Endodermal cell (in vitro differentiated cells): ENCODE data around the gene MYO5A. TPM values are rescaled to one million over a fixed set of nuclear protein-coding genes. Genes with fewer than 3 reads are reported as not detected.
"Not testable (repeated sequence)": the region's sequence is repeated elsewhere in the genome, so short reads cannot be mapped to it uniquely, and the experiment has no call there.

Source experiments
- DNase-seq: peaks from one replicate; pipeline ENCODE4 v3.0.0-alpha.2; 2017
- H3K27ac ChIP-seq: 2 replicates; pipeline ENCODE4 v1.5.1; 2013; ENCODE audit warnings: mild to moderate bottlenecking, low read depth, low read length, moderate library complexity
- H3K27me3 ChIP-seq: 2 replicates; pipeline ENCODE4 v1.6.1; 2013; ENCODE audit warnings: mild to moderate bottlenecking, low read length, moderate library complexity; ENCODE audit not compliant: insufficient read depth, control insufficient read depth, poor library complexity, severe bottlenecking
- H3K36me3 ChIP-seq: 2 replicates; pipeline ENCODE4 v1.7.0; 2013; ENCODE audit warnings: mild to moderate bottlenecking, low read length, moderate library complexity; ENCODE audit not compliant: control insufficient read depth, insufficient read depth
- H3K4me1 ChIP-seq: one replicate; pipeline ENCODE4 v1.7.0; 2013; ENCODE audit warnings: low read length; ENCODE audit not compliant: control insufficient read depth, insufficient read depth
- H3K4me3 ChIP-seq: 2 replicates; pipeline ENCODE4 v1.5.1; 2013; ENCODE audit warnings: mild to moderate bottlenecking, low read length, moderate library complexity
- H3K9ac ChIP-seq: 2 replicates; pipeline ENCODE4 v1.6.1; 2013; ENCODE audit warnings: mild to moderate bottlenecking, low read length, moderate library complexity; ENCODE audit not compliant: poor library complexity, severe bottlenecking; ENCODE audit errors: extremely low read depth
- H3K9me3 ChIP-seq: 2 replicates; pipeline ENCODE4 v1.6.1; 2013; ENCODE audit warnings: mild to moderate bottlenecking, low read length, moderate library complexity; ENCODE audit not compliant: control insufficient read depth
- H3K27ac Mint-ChIP-seq: 2 replicates; pipeline ENCODE4 v1.8.0; 2020; ENCODE audit warnings: mixed read lengths
- H3K27me3 Mint-ChIP-seq: 2 replicates; pipeline ENCODE4 v1.8.0; 2021; ENCODE audit warnings: mild to moderate bottlenecking, mixed read lengths; ENCODE audit not compliant: insufficient read depth
- H3K36me3 Mint-ChIP-seq: 2 replicates; pipeline ENCODE4 v1.8.0; 2020; ENCODE audit warnings: low read depth, mixed read lengths
- H3K4me1 Mint-ChIP-seq: 2 replicates; pipeline ENCODE4 v1.8.0; 2020; ENCODE audit warnings: mixed read lengths
- H3K4me3 Mint-ChIP-seq: 2 replicates; pipeline ENCODE4 v1.8.0; 2020; ENCODE audit warnings: mild to moderate bottlenecking, moderate library complexity, mixed read lengths
- H3K9me3 Mint-ChIP-seq: 2 replicates; pipeline ENCODE4 v1.8.0; 2020; ENCODE audit warnings: mild to moderate bottlenecking, mixed read lengths
- WGBS, 2 experiments: methylation state at CpG; one replicate each; pipeline versions ENCODE4 v1.1.5 to v1.1.7; 2013; ENCODE audit warnings: missing lambda C conversion rate in 2 of 2, mixed read lengths in 1 of 2; ENCODE audit not compliant: insufficient coverage in 1 of 2, insufficient read length in 1 of 2; 5-methylcytosine and 5-hydroxymethylcytosine counted together
- total RNA-seq, 2 donors: library from RNA; stranded (reverse); fragmentation: NEBNext Ultra II Directional in 1 of 2; extraction: Animal tissue kit (Norgen Biotek cat#: 25700) in 1 of 2; gene quantifications; 2 replicates in 1 of 2; 3 replicates in 1 of 2; pipeline ENCODE4 v1.2.1, GENCODE V29; 2021
- TF ChIP-seq, protein P1 (sequence below): fragments of 200-600 bp; sonication (generic); conservative IDR thresholded peaks from 2 replicates; pipeline ENCODE4 v1.5.0; 2021; ENCODE audit warnings: antibody characterized with exemption, mild to moderate bottlenecking

Gene MYO5A
- total RNA-seq, 2 donors from 2014 or later, result 10.0 to 13.1 TPM

GRCh38 chr15:52463638-52464037 lies 65.0 kb downstream of the MYO5A start:
- DNase-seq, result no peak
- Histone ChIP-seq H3K9ac (no peak overlapping the region), H3K36me3 (no peaks in the 10 kb centered on the region), H3K9me3 (no peaks in the 10 kb centered on the region), H3K27me3 (no peaks in the 10 kb centered on the region), H3K27ac (no peak overlapping the region), H3K4me3 (no peak overlapping the region), H3K4me1 (no peaks in the 10 kb centered on the region)
- no peak overlapping the region for H3K27ac Mint-ChIP-seq
- H3K4me3 Mint-ChIP-seq, result no peak overlapping the region
- H3K27me3 Mint-ChIP-seq, result no peaks in the 10 kb centered on the region
- peaks cover 17% of the 10 kb centered on the region for H3K9me3 Mint-ChIP-seq
- H3K4me1 Mint-ChIP-seq, result peaks cover 8% of the 10 kb centered on the region
- H3K36me3 Mint-ChIP-seq, result peaks cover 9% of the 10 kb centered on the region
- TF ChIP-seq, protein P1, sequence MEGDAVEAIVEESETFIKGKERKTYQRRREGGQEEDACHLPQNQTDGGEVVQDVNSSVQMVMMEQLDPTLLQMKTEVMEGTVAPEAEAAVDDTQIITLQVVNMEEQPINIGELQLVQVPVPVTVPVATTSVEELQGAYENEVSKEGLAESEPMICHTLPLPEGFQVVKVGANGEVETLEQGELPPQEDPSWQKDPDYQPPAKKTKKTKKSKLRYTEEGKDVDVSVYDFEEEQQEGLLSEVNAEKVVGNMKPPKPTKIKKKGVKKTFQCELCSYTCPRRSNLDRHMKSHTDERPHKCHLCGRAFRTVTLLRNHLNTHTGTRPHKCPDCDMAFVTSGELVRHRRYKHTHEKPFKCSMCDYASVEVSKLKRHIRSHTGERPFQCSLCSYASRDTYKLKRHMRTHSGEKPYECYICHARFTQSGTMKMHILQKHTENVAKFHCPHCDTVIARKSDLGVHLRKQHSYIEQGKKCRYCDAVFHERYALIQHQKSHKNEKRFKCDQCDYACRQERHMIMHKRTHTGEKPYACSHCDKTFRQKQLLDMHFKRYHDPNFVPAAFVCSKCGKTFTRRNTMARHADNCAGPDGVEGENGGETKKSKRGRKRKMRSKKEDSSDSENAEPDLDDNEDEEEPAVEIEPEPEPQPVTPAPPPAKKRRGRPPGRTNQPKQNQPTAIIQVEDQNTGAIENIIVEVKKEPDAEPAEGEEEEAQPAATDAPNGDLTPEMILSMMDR, result peak; percentile 33

- TF ChIP-seq, protein P1, result no peak
- 89 to 100% methylated on average over 2 to 6 of the region's 6 CpGs for WGBS, 2 experiments
- Mint-ChIP-seq H3K4me3 (no peak overlapping the region), H3K36me3 (peaks cover 11% of the 10 kb centered on the region), H3K27ac (no peak overlapping the region), H3K9me3 (peaks cover 17% of the 10 kb centered on the region), H3K4me1 (peaks cover 8% of the 10 kb centered on the region), H3K27me3 (no peaks in the 10 kb centered on the region)
- no peaks in the 10 kb centered on the region for H3K27me3 ChIP-seq
- DNase-seq, result no peak
- H3K9me3 ChIP-seq, result no peaks in the 10 kb centered on the region
- H3K36me3 ChIP-seq, result no peaks in the 10 kb centered on the region
- no peak overlapping the region for H3K27ac ChIP-seq
- H3K9ac ChIP-seq, result no peak overlapping the region
- H3K4me1 ChIP-seq, result no peaks in the 10 kb centered on the region
- no peak overlapping the region for H3K4me3 ChIP-seq
These were observed 65.8 kb downstream of the MYO5A start for GRCh38 chr15:52462806-52463360.

DNA sequence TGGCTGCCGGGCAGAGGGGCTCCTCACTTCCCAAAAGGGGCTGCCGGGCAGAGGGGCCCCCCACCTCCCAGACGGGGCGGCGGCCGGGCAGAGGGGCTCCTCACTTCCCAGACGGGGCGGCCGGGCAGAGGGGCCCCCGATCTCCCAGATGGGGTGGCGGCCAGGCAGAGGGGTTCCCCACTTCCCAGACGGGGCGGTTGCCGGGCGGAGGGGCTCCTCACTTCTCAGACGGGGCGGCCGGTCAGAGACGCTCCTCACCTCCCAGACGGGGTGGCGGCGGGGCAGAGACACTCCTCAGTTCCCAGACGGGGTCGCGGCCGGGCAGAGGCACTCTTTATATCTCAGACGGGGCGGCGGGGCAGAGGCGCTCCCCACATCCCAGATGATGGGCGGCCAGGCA lies 69.0 kb downstream of the MYO5A start:
- H3K9ac ChIP-seq, H3K36me3 ChIP-seq, H3K27ac Mint-ChIP-seq, H3K27ac ChIP-seq, DNase-seq, H3K4me3 ChIP-seq, H3K4me1 ChIP-seq, H3K27me3 ChIP-seq, H3K4me3 Mint-ChIP-seq, H3K27me3 Mint-ChIP-seq, H3K4me1 Mint-ChIP-seq, H3K9me3 ChIP-seq: not testable (repeated sequence)
- Mint-ChIP-seq H3K9me3 (peaks cover 35% of the 10 kb centered on the region), H3K36me3 (peaks cover 15% of the 10 kb centered on the region)
- 97% methylated on average over 6 to 21 of the region's 31 CpGs for WGBS, 2 experiments

DNA sequence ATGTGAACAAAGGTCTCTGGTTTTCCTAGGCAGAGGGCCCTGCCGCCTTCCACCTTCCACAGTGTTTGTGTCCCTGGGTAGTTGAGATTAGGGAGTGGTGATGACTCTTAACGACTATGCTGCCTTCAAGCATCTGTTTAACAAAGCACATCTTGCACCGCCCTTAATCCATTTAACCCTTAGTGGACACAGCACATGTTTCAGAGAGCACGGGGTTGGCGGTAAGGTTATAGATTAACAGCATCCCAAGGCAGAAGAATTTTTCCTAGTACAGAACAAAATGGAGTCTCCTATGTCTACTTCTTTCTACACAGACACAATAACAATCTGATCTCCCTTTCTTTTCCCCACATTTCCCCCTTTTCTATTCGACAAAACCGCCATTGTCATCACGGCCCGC lies 69.4 kb downstream of the MYO5A start:
- not testable (repeated sequence) for H3K27me3 ChIP-seq, H3K4me1 ChIP-seq, H3K27me3 Mint-ChIP-seq, H3K27ac ChIP-seq, H3K9ac ChIP-seq, H3K36me3 ChIP-seq, H3K4me3 ChIP-seq, H3K9me3 ChIP-seq, H3K4me3 Mint-ChIP-seq, DNase-seq, H3K4me1 Mint-ChIP-seq, H3K27ac Mint-ChIP-seq
- Mint-ChIP-seq H3K36me3 (peaks cover 15% of the 10 kb centered on the region), H3K9me3 (peaks cover 36% of the 10 kb centered on the region)
- WGBS, 2 experiments, result 83 to 90% methylated on average over 6 to 9 of the region's 9 CpGs
